Esophagus (tissue), 2 donors: Measurements from ENCODE around the gene MED12L. TPM values are rescaled to one million over a fixed set of nuclear protein-coding genes. Genes with fewer than 3 reads are reported as not detected.

Experiments
- H3K27ac ChIP-seq, 2 donors: one replicate each; pipeline ENCODE4 v1.5.1; 2013; ENCODE audit warnings: low read depth in 2 of 2, mild to moderate bottlenecking in 2 of 2, inconsistent platforms in 1 of 2, low read length in 1 of 2, moderate library complexity in 1 of 2
- H3K27me3 ChIP-seq, 2 donors: one replicate each; pipeline ENCODE4 v1.6.1; 2013; ENCODE audit warnings: low read length in 2 of 2, control low read depth in 1 of 2, mild to moderate bottlenecking in 1 of 2; ENCODE audit not compliant: insufficient read depth in 2 of 2, control insufficient read depth in 1 of 2
- H3K36me3 ChIP-seq, 2 donors: one replicate each; pipeline ENCODE4 v1.6.1; 2013; ENCODE audit warnings: low read length in 1 of 2; ENCODE audit not compliant: control insufficient read depth in 2 of 2, insufficient read depth in 2 of 2
- H3K4me1 ChIP-seq, 2 donors: one replicate each; pipeline ENCODE4 v1.6.1; 2013; ENCODE audit warnings: low read length in 1 of 2; ENCODE audit not compliant: control insufficient read depth in 2 of 2, insufficient read depth in 2 of 2
- H3K4me3 ChIP-seq, 2 donors: one replicate each; pipeline ENCODE4 v1.5.1; 2013; ENCODE audit warnings: low read length in 2 of 2, mild to moderate bottlenecking in 2 of 2, low read depth in 1 of 2, moderate library complexity in 1 of 2
- H3K9me3 ChIP-seq, 2 donors: one replicate each; pipeline ENCODE4 v1.6.1; 2013; ENCODE audit warnings: mild to moderate bottlenecking in 2 of 2, low read depth in 1 of 2, low read length in 1 of 2, moderate library complexity in 1 of 2; ENCODE audit not compliant: control insufficient read depth in 2 of 2, insufficient read depth in 1 of 2
- WGBS, 2 donors: extraction: QIAGEN DNeasy Blood & Tissue Kit; methylation state at CpG; one replicate each; pipeline ENCODE4 v1.1.7; 2013; 5-methylcytosine and 5-hydroxymethylcytosine counted together
- polyA plus RNA-seq, 2 donors: library from polyadenylated mRNA; stranded (reverse); fragments of 200-250 nt; gene quantifications; one replicate each; pipeline ENCODE4 v1.2.3, GENCODE V29; 2013
- donor health status: healthy with polysubstance abuse.
- donor health status: Bipolar disorder and iron deficiency.

Gene MED12L
- polyA plus RNA-seq, 2 donors, result 0.05 to 0.08 TPM

DNA sequence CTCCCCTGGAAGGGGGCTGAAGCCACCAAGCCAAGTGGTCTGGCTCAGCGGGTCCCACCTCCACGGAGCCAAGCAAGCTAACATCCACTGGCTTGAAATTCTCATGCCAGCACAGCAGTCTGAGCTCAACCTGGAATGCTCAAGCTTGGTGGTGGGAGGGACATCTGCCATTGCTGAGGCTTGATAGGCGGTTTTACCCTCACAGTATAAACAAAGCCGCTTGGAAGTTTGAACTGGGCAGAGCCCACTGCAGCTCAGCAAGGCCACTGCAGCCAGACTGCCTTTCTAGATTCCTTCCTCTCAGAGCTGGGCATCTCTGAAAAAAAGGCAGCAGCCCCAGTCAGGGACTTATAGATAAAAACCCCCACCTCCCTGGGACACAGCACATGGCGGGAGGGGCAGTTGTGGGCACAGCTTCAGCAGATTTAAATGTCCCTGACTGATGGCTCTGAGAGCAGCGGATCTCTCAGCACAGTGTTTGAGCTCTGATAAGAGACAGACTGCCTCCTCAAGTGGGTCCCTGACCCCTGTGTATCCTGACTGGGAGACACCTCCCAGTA lies 398.6 kb downstream of the MED12L start:
- peaks cover 0 to 3% of the 10 kb centered on the region in 2 donors for H3K4me1 ChIP-seq
- peaks cover 0 to 4% of the 10 kb centered on the region in 2 donors for H3K9me3 ChIP-seq
- no peaks in the 10 kb centered on the region for H3K27me3 ChIP-seq
- WGBS, 2 donors, result 87 to 89% methylated on average over 6 of the region's 6 CpGs
- no peak overlapping the region for H3K27ac ChIP-seq
- no peak overlapping the region for H3K4me3 ChIP-seq
- H3K36me3 ChIP-seq, result no peaks in the 10 kb centered on the region

Other genes starting within 250 kb of the MED12L start
- not detected for gene MINDY4B, start 180.2 kb upstream of the MED12L start, polyA plus RNA-seq
- not detected for gene CLRN1, start 112.9 kb upstream of the MED12L start, polyA plus RNA-seq
- 1 to 10 TPM in 1 of 2 donors, under 1 TPM in 1; 0.52 to 1.5 TPM for gene GPR171, start 117.6 kb downstream of the MED12L start, polyA plus RNA-seq
- 1 to 10 TPM; 2.1 to 9.2 TPM for gene P2RY14, start 192.9 kb downstream of the MED12L start, polyA plus RNA-seq
- 10 to 100 TPM; 50.2 to 75.3 TPM for gene GPR87, start 231.2 kb downstream of the MED12L start, polyA plus RNA-seq
- gene P2RY13, start 243.9 kb downstream of the MED12L start, polyA plus RNA-seq, result under 1 TPM; 0.24 to 0.68 TPM